Measurements from ENCODE around the gene CCDC121.

Gene CCDC121

DNA sequence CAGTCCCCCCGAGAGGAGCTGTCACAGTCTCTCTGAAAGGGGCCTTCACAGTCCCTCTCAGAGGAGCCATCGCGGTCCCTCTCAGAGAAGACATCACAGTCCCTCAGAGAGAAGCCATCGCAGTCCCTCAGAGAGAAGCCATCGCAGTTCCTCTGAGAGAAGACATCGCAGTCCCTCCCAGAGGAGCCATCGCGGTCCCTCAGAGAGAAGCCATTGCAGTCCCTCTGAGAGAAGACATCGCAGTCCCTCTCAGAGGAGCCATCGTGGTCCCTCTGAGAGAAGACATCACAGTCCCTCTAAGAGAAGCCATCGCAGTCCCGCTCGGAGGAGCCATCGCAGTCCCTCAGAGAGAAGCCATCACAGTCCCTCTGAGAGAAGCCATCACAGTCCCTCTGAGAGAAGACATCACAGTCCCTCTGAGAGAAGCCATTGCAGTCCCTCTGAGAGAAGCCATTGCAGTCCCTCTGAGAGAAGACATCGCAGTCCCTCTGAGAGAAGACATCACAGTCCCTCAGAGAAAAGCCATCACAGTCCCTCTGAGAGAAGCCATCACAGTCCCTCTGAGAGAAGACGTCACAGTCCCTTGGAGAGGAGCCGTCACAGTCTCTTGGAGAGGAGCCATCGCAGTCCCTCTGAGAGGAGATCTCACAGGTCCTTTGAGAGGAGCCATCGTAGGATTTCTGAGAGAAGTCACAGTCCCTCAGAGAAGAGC, 47.2 kb downstream of the CCDC121 start:
- DNase-seq = no peak

Measured in amniotic stem cell (primary cell).